Activated T-cell treated with anti-CD3 and anti-CD28 coated beads, Interleukin-2, amount 50 U/mL, for 4 hours (primary cell): ENCODE data around the gene RAB3B. TPM values are rescaled to one million over a fixed set of nuclear protein-coding genes. Genes with fewer than 3 reads are reported as not detected.
"Not testable (repeated sequence)": the region's sequence is repeated elsewhere in the genome, so short reads cannot be mapped to it uniquely, and the experiment has no call there.

Source experiments
- ATAC-seq, 2 donors: fragments of 200-7000 bp; cut with Tn5 transposase; one replicate each; pipeline ENCODE4 v1.10.0; 2021
- DNase-seq: peaks from one replicate; pipeline ENCODE4 v3.0.0-alpha.2; 2020
- H3K27me3 Mint-ChIP-seq: one replicate; pipeline ENCODE4 v1.8.0; 2021; ENCODE audit warnings: low read depth, mixed read lengths
- H3K36me3 Mint-ChIP-seq: one replicate; pipeline ENCODE4 v1.8.0; 2022; ENCODE audit warnings: mixed read lengths; ENCODE audit not compliant: insufficient read depth
- H3K4me1 Mint-ChIP-seq: one replicate; pipeline ENCODE4 v1.8.0; 2021; ENCODE audit warnings: low read depth, mixed read lengths
- H3K4me3 Mint-ChIP-seq: one replicate; pipeline ENCODE4 v1.8.0; 2021; ENCODE audit warnings: mild to moderate bottlenecking, moderate library complexity, mixed read lengths
- H3K9me3 Mint-ChIP-seq: one replicate; pipeline ENCODE4 v1.8.0; 2021; ENCODE audit warnings: mixed read lengths
- total RNA-seq, 3 donors: library from RNA; stranded (reverse); gene quantifications; one replicate each; pipeline ENCODE4 v1.2.1, GENCODE V29; 2021

The RAB3B gene
- total RNA-seq, 3 donors from 2014 or later, result 0.05 to 0.11 (median 0.08) TPM

- ATAC-seq, result no peak
- no peaks in the 10 kb centered on the region for H3K36me3 Mint-ChIP-seq
Measured at GRCh38 chr1:51907079-51907702, 83.3 kb downstream of the RAB3B start.

GRCh38 chr1:51906306-51907078 lies 84.0 kb downstream of the RAB3B start:
- no peak overlapping the region for H3K4me3 Mint-ChIP-seq
- no peak for DNase-seq
- H3K36me3 Mint-ChIP-seq, result no peaks in the 10 kb centered on the region
- peaks cover 7% of the 10 kb centered on the region for H3K4me1 Mint-ChIP-seq
- H3K27me3 Mint-ChIP-seq, result peaks cover 2% of the 10 kb centered on the region
- ATAC-seq, result no peak
- H3K9me3 Mint-ChIP-seq, result no peaks in the 10 kb centered on the region

More at GRCh38 chr1:51907079-51907702, 83.3 kb downstream of the RAB3B start:
- DNase-seq, result no peak
- Mint-ChIP-seq H3K9me3 (no peaks in the 10 kb centered on the region), H3K4me3 (no peak overlapping the region), H3K4me1 (peaks cover 7% of the 10 kb centered on the region), H3K27me3 (peaks cover 4% of the 10 kb centered on the region)

- H3K27me3 Mint-ChIP-seq, result peaks cover 25% of the 10 kb centered on the region
- no peak for ATAC-seq
- DNase-seq, result no peak
- H3K4me3 Mint-ChIP-seq, result no peak overlapping the region
- peaks cover 3% of the 10 kb centered on the region for H3K4me1 Mint-ChIP-seq
- no peaks in the 10 kb centered on the region for H3K9me3 Mint-ChIP-seq
- no peaks in the 10 kb centered on the region for H3K36me3 Mint-ChIP-seq
Measured at GRCh38 chr1:51902456-51902855, 88.0 kb downstream of the RAB3B start.

GRCh38 chr1:51901151-51901550 lies 89.3 kb downstream of the RAB3B start:
- Mint-ChIP-seq H3K9me3 (no peaks in the 10 kb centered on the region), H3K36me3 (no peaks in the 10 kb centered on the region), H3K4me3 (no peak overlapping the region), H3K4me1 (no peaks in the 10 kb centered on the region), H3K27me3 (peaks cover 32% of the 10 kb centered on the region)
- no peak for DNase-seq
- ATAC-seq, result no peak

GRCh38 chr1:51899022-51899421 lies 91.5 kb downstream of the RAB3B start:
- no peak overlapping the region for H3K4me3 Mint-ChIP-seq
- no peaks in the 10 kb centered on the region for H3K36me3 Mint-ChIP-seq
- ATAC-seq, result no peak
- no peak for DNase-seq
- H3K27me3 Mint-ChIP-seq, result peaks cover 47% of the 10 kb centered on the region
- H3K9me3 Mint-ChIP-seq, result no peaks in the 10 kb centered on the region
- H3K4me1 Mint-ChIP-seq, result no peaks in the 10 kb centered on the region

- no peaks in the 10 kb centered on the region for H3K9me3 Mint-ChIP-seq
- no peak overlapping the region for H3K4me3 Mint-ChIP-seq
- no peaks in the 10 kb centered on the region for H3K4me1 Mint-ChIP-seq
- DNase-seq, result no peak
- no peaks in the 10 kb centered on the region for H3K36me3 Mint-ChIP-seq
- ATAC-seq, result no peak
- peaks cover 51% of the 10 kb centered on the region for H3K27me3 Mint-ChIP-seq
Measured at GRCh38 chr1:51898090-51898734, 92.3 kb downstream of the RAB3B start.

- no peaks in the 10 kb centered on the region for H3K9me3 Mint-ChIP-seq
- ATAC-seq, result no peak
Measured at GRCh38 chr1:51897699-51898031, 92.8 kb downstream of the RAB3B start.

GRCh38 chr1:51894748-51895147 lies 95.8 kb downstream of the RAB3B start:
- H3K4me1 Mint-ChIP-seq, ATAC-seq, H3K9me3 Mint-ChIP-seq, H3K36me3 Mint-ChIP-seq, H3K4me3 Mint-ChIP-seq, DNase-seq: not testable (repeated sequence)
- H3K27me3 Mint-ChIP-seq, result peaks cover 54% of the 10 kb centered on the region

More at GRCh38 chr1:51897699-51898031, 92.8 kb downstream of the RAB3B start:
- Mint-ChIP-seq H3K4me3 (no peak overlapping the region), H3K4me1 (no peaks in the 10 kb centered on the region), H3K27me3 (peaks cover 50% of the 10 kb centered on the region), H3K36me3 (no peaks in the 10 kb centered on the region)
- no peak for DNase-seq

- Mint-ChIP-seq H3K4me3 (no peak within 1 kb of the TSS), H3K9me3 (no peaks in the 10 kb centered on the region), H3K4me1 (peaks cover 20% of the 10 kb centered on the region), H3K27me3 (peaks cover 14% of the 10 kb centered on the region), H3K36me3 (peaks cover 14% of the 10 kb centered on the region)
- DNase-seq (peak; percentile 99), ATAC-seq (peak; percentile 94 to 96)
Measured at GRCh38 chr1:51878616-51879336, 111.7 kb downstream of the RAB3B start, which contains the start of gene NRDC. Gene NRDC, minus strand, starts transcription at chr1:51878727. Its CDS starts 112 bp downstream, at chr1:51878615.

GRCh38 chr1:51878308-51878615 lies 112.2 kb downstream of the RAB3B start:
- Mint-ChIP-seq H3K9me3 (no peaks in the 10 kb centered on the region), H3K4me1 (peaks cover 22% of the 10 kb centered on the region), H3K27me3 (peaks cover 10% of the 10 kb centered on the region), H3K4me3 (no peak overlapping the region), H3K36me3 (peaks cover 14% of the 10 kb centered on the region)
- ATAC-seq, result peak; percentile 35 to 36
- no peak for DNase-seq

GRCh38 chr1:51877434-51878307 lies 112.8 kb downstream of the RAB3B start:
- DNase-seq (no peak), ATAC-seq (peak in 1 of 2 donors; percentile 1)
- Mint-ChIP-seq H3K4me1 (peaks cover 27% of the 10 kb centered on the region), H3K36me3 (peaks cover 14% of the 10 kb centered on the region), H3K4me3 (no peak overlapping the region), H3K27me3 (peaks cover 5% of the 10 kb centered on the region), H3K9me3 (no peaks in the 10 kb centered on the region)

- no peaks in the 10 kb centered on the region for H3K27me3 Mint-ChIP-seq
- peaks cover 21% of the 10 kb centered on the region for H3K36me3 Mint-ChIP-seq
- no peak for DNase-seq
- ATAC-seq, result no peak
- H3K4me3 Mint-ChIP-seq, result peak overlapping the region; percentile 59
- peaks cover 41% of the 10 kb centered on the region for H3K4me1 Mint-ChIP-seq
- H3K9me3 Mint-ChIP-seq, result no peaks in the 10 kb centered on the region
Measured at GRCh38 chr1:51875836-51876235, 114.7 kb downstream of the RAB3B start.

GRCh38 chr1:51875291-51875772 lies 115.2 kb downstream of the RAB3B start:
- H3K4me3 Mint-ChIP-seq, result peak overlapping the region; percentile 59
- H3K27me3 Mint-ChIP-seq, result no peaks in the 10 kb centered on the region
- no peak for DNase-seq
- no peaks in the 10 kb centered on the region for H3K9me3 Mint-ChIP-seq
- peaks cover 21% of the 10 kb centered on the region for H3K36me3 Mint-ChIP-seq
- ATAC-seq, result no peak
- H3K4me1 Mint-ChIP-seq, result peaks cover 43% of the 10 kb centered on the region
